ENCODE measurements around the gene LIM2.
"Not testable (repeated sequence)": the region's sequence is repeated elsewhere in the genome, so short reads cannot be mapped to it uniquely, and the experiment has no call there.

LIM2 gene

GRCh38 chr19:51398096-51398704 lies 10.4 kb upstream of the LIM2 start:
- peak; percentile 58 for DNase-seq (ENCODE audit: low read depth)
- TF ChIP-seq POLR2A (IDR thresholded peaks at IDR 0.05; ENCODE audit: extremely low read depth, insufficient read length) = no peak
- TF ChIP-seq, protein P1, sequence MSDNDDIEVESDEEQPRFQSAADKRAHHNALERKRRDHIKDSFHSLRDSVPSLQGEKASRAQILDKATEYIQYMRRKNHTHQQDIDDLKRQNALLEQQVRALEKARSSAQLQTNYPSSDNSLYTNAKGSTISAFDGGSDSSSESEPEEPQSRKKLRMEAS (IDR thresholded peaks at IDR 0.05; ENCODE audit: low read depth, low read length) = no peak
- TF ChIP-seq CTCF (IDR thresholded peaks at IDR 0.05; ENCODE audit: low read depth, low read length) = peak; percentile 68
- TF ChIP-seq MYC (IDR thresholded peaks at IDR 0.05; ENCODE audit: low read depth, low read length) = no peak

GRCh38 chr19:51397453-51397852 lies 9.7 kb upstream of the LIM2 start:
- DNase-seq (ENCODE audit: low read depth); H3K4me3 ChIP-seq (ENCODE audit: low read depth, low read length): not testable (repeated sequence)

More at GRCh38 chr19:51398096-51398704, 10.4 kb upstream of the LIM2 start:
- no peak overlapping the region for H3K4me3 ChIP-seq (ENCODE audit: low read depth, low read length)

DNA sequence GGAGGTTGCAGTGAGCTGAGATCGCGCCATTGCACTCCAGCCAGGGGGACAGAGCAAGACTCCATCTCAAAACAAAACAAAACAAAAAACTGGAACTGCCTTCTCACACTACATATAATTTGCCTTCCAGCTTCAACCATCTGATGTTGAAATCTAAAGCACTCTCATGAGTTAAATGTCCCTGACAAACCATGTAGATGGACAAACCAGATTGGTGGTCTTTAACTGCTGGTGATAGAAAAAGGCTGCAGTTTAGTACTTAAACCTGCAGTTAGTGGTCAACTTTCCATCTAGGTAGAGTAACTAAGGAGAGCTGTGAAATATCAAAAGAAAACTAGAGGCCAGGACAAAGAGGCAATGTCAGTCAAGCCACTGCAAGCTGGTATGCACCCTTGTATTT lies 8.4 kb upstream of the LIM2 start:
- no peak overlapping the region for H3K4me3 ChIP-seq (ENCODE audit: low read depth, low read length)
- no peak for DNase-seq (ENCODE audit: low read depth)
- TF ChIP-seq CTCF (IDR thresholded peaks at IDR 0.05; ENCODE audit: low read depth, low read length) (no peak), POLR2A (IDR thresholded peaks at IDR 0.05; ENCODE audit: extremely low read depth, insufficient read length) (no peak), MYC (IDR thresholded peaks at IDR 0.05; ENCODE audit: low read depth, low read length) (no peak)
- TF ChIP-seq, protein P1 (IDR thresholded peaks at IDR 0.05; ENCODE audit: low read depth, low read length) = no peak

DNA sequence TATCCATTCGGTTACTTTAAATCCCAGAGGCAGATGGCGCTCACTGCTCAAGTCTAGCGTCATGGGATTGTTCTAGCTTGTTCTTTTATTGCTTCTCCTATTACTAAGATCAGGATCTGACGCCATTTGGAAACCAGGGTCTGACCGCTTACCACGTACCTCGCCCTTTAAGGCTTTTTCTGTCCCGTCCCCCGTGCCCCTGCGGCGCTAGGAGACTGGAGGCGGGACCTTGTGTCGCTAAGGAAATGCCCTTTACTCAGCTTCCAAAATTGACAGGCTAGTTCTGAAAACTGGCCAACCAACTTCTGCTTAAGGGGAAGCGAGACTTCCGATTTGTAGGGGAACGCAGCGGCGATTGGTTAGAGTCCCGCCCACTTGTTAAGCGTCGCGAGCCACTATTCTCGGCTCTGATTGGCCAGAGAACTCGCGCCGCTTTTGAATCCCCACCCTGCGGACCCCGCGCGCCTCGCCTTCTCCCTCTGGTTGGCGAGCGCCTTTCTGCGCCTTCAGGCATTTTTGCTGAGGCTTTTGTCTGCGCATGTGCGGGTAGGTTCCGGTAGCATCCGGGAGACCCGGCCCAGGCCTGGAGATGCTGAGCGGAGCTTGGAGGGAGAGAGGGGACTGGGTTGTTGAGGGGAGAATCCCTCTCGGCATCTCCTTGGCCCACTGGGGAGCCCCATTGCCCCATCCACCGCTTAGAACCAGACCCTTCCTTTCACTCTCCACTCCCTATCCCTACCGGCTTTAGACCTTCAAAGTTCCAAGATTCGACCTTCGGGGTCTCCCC lies 6.5 kb upstream of the LIM2 start:
- DNase-seq (ENCODE audit: low read depth) = peak; percentile 99
- TF ChIP-seq, protein P1 (IDR thresholded peaks at IDR 0.05; ENCODE audit: low read depth, low read length) = peak; percentile 64; the same call in 1 of the 2 replicates
- TF ChIP-seq CTCF (IDR thresholded peaks at IDR 0.05; ENCODE audit: low read depth, low read length) (no peak), POLR2A (IDR thresholded peaks at IDR 0.05; ENCODE audit: extremely low read depth, insufficient read length) (peak; percentile 49), MYC (IDR thresholded peaks at IDR 0.05; ENCODE audit: low read depth, low read length) (peak; percentile 63; the same call in 1 of the 2 replicates)
- H3K4me3 ChIP-seq (ENCODE audit: low read depth, low read length) = peak overlapping the region; percentile 88

- no peak overlapping the region for H3K4me3 ChIP-seq (ENCODE audit: low read depth, low read length)
- no peak for TF ChIP-seq MYC (IDR thresholded peaks at IDR 0.05; ENCODE audit: low read depth, low read length)
- TF ChIP-seq, protein P1 (IDR thresholded peaks at IDR 0.05; ENCODE audit: low read depth, low read length) = no peak
- TF ChIP-seq POLR2A (IDR thresholded peaks at IDR 0.05; ENCODE audit: extremely low read depth, insufficient read length) = no peak
- no peak for TF ChIP-seq CTCF (IDR thresholded peaks at IDR 0.05; ENCODE audit: low read depth, low read length)
- DNase-seq (ENCODE audit: low read depth) = no peak
These were observed 4.9 kb upstream of the LIM2 start for GRCh38 chr19:51392701-51393100.

GRCh38 chr19:51391073-51391611 lies 3.4 kb upstream of the LIM2 start:
- H3K4me3 ChIP-seq (ENCODE audit: low read depth, low read length) = no peak overlapping the region
- TF ChIP-seq, protein P1 (IDR thresholded peaks at IDR 0.05; ENCODE audit: low read depth, low read length) = no peak
- TF ChIP-seq CTCF (IDR thresholded peaks at IDR 0.05; ENCODE audit: low read depth, low read length) = no peak
- DNase-seq (ENCODE audit: low read depth) = no peak

All from NB4 (cell line).